ENCODE data around the gene PARD3.

- no peak for TF ChIP-seq HDAC2 (IDR thresholded peaks at IDR 0.05)
- TF ChIP-seq ESRRA (IDR thresholded peaks at IDR 0.05; ENCODE audit: borderline replicate concordance, low read length): no peak
- TF ChIP-seq CTCF (IDR thresholded peaks at IDR 0.05): no peak
- TF ChIP-seq NR3C1 (IDR thresholded peaks at IDR 0.05): no peak
- no peak for TF ChIP-seq POLR2AphosphoS2 (conservative IDR thresholded peaks at IDR 0.05; ENCODE audit: low read length)
These were observed 71.3 kb downstream of the PARD3 start for GRCh38 chr10:34743814-34744213.

All from A549 (cell line).